ENCODE measurements around the gene PTGDS.

Gene PTGDS

GRCh38 chr9:136957461-136957860 is 19.8 kb upstream of the PTGDS start:
- no peak for FAIRE-seq
- DNase-seq (ENCODE audit: low spot score), result no peak

GRCh38 chr9:136957901-136958300 is 19.4 kb upstream of the PTGDS start:
- FAIRE-seq (no peak), DNase-seq (ENCODE audit: low spot score) (no peak)

GRCh38 chr9:136958473-136958872 is 18.8 kb upstream of the PTGDS start:
- FAIRE-seq, result no peak
- DNase-seq (ENCODE audit: low spot score), result no peak

GRCh38 chr9:136958898-136959850 is 18.1 kb upstream of the PTGDS start:
- FAIRE-seq (no peak), DNase-seq (ENCODE audit: low spot score) (no peak)

GRCh38 chr9:136960212-136960937 is 16.9 kb upstream of the PTGDS start:
- DNase-seq (ENCODE audit: low spot score) (no peak), FAIRE-seq (no peak)

GRCh38 chr9:136960938-136961275 is 16.4 kb upstream of the PTGDS start:
- FAIRE-seq, result no peak
- DNase-seq (ENCODE audit: low spot score), result no peak

GRCh38 chr9:136961279-136962065 is 15.8 kb upstream of the PTGDS start:
- FAIRE-seq, result no peak
- no peak for DNase-seq (ENCODE audit: low spot score)

- FAIRE-seq (no peak), DNase-seq (ENCODE audit: low spot score) (no peak)
These were observed 15.1 kb upstream of the PTGDS start for GRCh38 chr9:136962163-136962562.

GRCh38 chr9:136962701-136963248 is 14.5 kb upstream of the PTGDS start:
- no peak for DNase-seq (ENCODE audit: low spot score)
- FAIRE-seq, result no peak

GRCh38 chr9:136963341-136963740 is 14.0 kb upstream of the PTGDS start:
- FAIRE-seq (no peak), DNase-seq (ENCODE audit: low spot score) (no peak)

GRCh38 chr9:136963751-136964150 is 13.6 kb upstream of the PTGDS start:
- DNase-seq (ENCODE audit: low spot score) (no peak), FAIRE-seq (no peak)

- no peak for FAIRE-seq
These were observed 13.1 kb upstream of the PTGDS start for GRCh38 chr9:136964171-136964689.

GRCh38 chr9:136964833-136965422 is 12.4 kb upstream of the PTGDS start:
- DNase-seq (ENCODE audit: low spot score), result no peak
- FAIRE-seq, result no peak

More at GRCh38 chr9:136964171-136964689, 13.1 kb upstream of the PTGDS start:
- DNase-seq (ENCODE audit: low spot score), result no peak

- DNase-seq (ENCODE audit: low spot score), result no peak
- FAIRE-seq, result no peak
These were observed 11.4 kb upstream of the PTGDS start for GRCh38 chr9:136965771-136966484.

GRCh38 chr9:136968333-136969127 is 8.8 kb upstream of the PTGDS start:
- no peak for FAIRE-seq
- no peak for DNase-seq (ENCODE audit: low spot score)

- FAIRE-seq (no peak), DNase-seq (ENCODE audit: low spot score) (no peak)
These were observed 8.2 kb upstream of the PTGDS start for GRCh38 chr9:136969150-136969549.

- no peak for FAIRE-seq
- no peak for DNase-seq (ENCODE audit: low spot score)
These were observed 7.5 kb upstream of the PTGDS start for GRCh38 chr9:136969774-136970173.

GRCh38 chr9:136970361-136970760 is 6.9 kb upstream of the PTGDS start:
- DNase-seq (ENCODE audit: low spot score) (no peak), FAIRE-seq (no peak)

- DNase-seq (ENCODE audit: low spot score), result no peak
- no peak for FAIRE-seq
These were observed 5.6 kb upstream of the PTGDS start for GRCh38 chr9:136971746-136972145.

Data from RCC 7860 (cell line).